K562 (cell line): ENCODE data around the gene RPLP2. TPM values are rescaled to one million over a fixed set of nuclear protein-coding genes. Genes with fewer than 3 reads are reported as not detected.

ENCODE experiments used
- DPF2 ChIP-seq: fragments of 450-650 bp; IDR thresholded peaks from 2 replicates; pipeline ENCODE4 v1.6.1; 2016
- FOXK1 ChIP-seq: sonication (generic); formaldehyde crosslinking; IDR thresholded peaks from 2 replicates; pipeline ENCODE4 v1.8.0; 2022; ENCODE audit warnings: missing genetic modification reagents, mild to moderate bottlenecking, borderline replicate concordance
- POLR2A ChIP-seq: fragments of 450-650 bp; conservative IDR thresholded peaks from 2 replicates; pipeline ENCODE4 v1.6.1; 2016
- RBM34 ChIP-seq: fragments of 200-400 bp; formaldehyde crosslinking; IDR thresholded peaks from 2 replicates; pipeline ENCODE4 v1.6.1; 2018; ENCODE audit warnings: low read length, borderline replicate concordance; ENCODE audit not compliant: insufficient read depth
- THRAP3 ChIP-seq: fragments of 450-650 bp; IDR thresholded peaks from 2 replicates; pipeline ENCODE4 v1.6.1; 2016; ENCODE audit warnings: mild to moderate bottlenecking, inconsistent platforms, borderline replicate concordance
- ZBTB7A ChIP-seq: IDR thresholded peaks from 2 replicates; pipeline ENCODE4 v1.6.1; 2011; ENCODE audit warnings: low read depth, mild to moderate bottlenecking, low read length, moderate library complexity, borderline replicate concordance; ENCODE audit not compliant: control insufficient read depth
- ZKSCAN3 ChIP-seq: fragments of 250-450 bp; sonication (Bioruptor Pico); IDR thresholded peaks from 2 replicates; pipeline ENCODE4 v1.4.0; 2020
- ZNF3 ChIP-seq: fragments of 250-450 bp; sonication (Bioruptor Pico); IDR thresholded peaks from 2 replicates; pipeline ENCODE4 v1.5.0; 2021; ENCODE audit warnings: mild to moderate bottlenecking, moderate library complexity
- polyA plus RNA-seq, 8 experiments: library from polyadenylated mRNA; depleted of rRNA in 4 of 8; stranded (reverse) in 5 of 8; unstranded in 3 of 8; fragments of >200 nt; fragmentation: Nextera tagmentation in 2 of 8; fragmentation: Illumina TruSeq in 1 of 8; extraction: Ambion mirVana in 2 of 8; extraction: Trizol in 1 of 8; gene quantifications; 2 replicates each; pipeline versions ENCODE4 v1.2.1 to v1.2.3, GENCODE V29; 2011 to 2014; ENCODE audit warnings: inconsistent platforms in 1 of 8, missing spikeins in 1 of 8
- total RNA-seq, 7 experiments: library from RNA; depleted of rRNA in 6 of 7; stranded (reverse); fragments of >200 nt in 6 of 7; fragmentation: Illumina TruSeq in 2 of 7; extraction: Trizol in 2 of 7; gene quantifications; 2 replicates each; pipeline versions ENCODE4 v1.2.1 to v1.2.3, GENCODE V29; 2011 to 2021; ENCODE audit warnings: low replicate concordance in 1 of 7
- TF ChIP-seq, protein P1 (sequence below): fragments of 450-650 bp; formaldehyde crosslinking; IDR thresholded peaks from 2 replicates; pipeline ENCODE4 v1.4.0; 2020; ENCODE audit warnings: mild to moderate bottlenecking, moderate library complexity
- TF ChIP-seq, protein P2 (sequence below), 2 experiments: IDR thresholded peaks; 2 replicates each; pipeline ENCODE4 v1.6.1; 2011; ENCODE audit warnings: borderline replicate concordance in 1 of 2, control low read depth in 1 of 2, low read depth in 1 of 2, low read length in 1 of 2, mild to moderate bottlenecking in 1 of 2, mixed read lengths in 1 of 2, moderate library complexity in 1 of 2; ENCODE audit not compliant: insufficient read depth in 1 of 2, insufficient read length in 1 of 2, poor library complexity in 1 of 2, severe bottlenecking in 1 of 2; ENCODE audit errors: extremely low read depth in 1 of 2
- TF ChIP-seq, protein P3 (sequence below): sonication (generic); formaldehyde crosslinking; IDR thresholded peaks from 2 replicates; pipeline ENCODE4 v1.5.0; 2020; ENCODE audit warnings: missing genetic modification reagents
- TF ChIP-seq, protein P4 (sequence below), 2 experiments: IDR thresholded peaks; 2 replicates each; pipeline ENCODE4 v1.6.1; 2012; ENCODE audit warnings: improper control_type of control experiment in 2 of 2, low read depth in 2 of 2, low read length in 2 of 2, borderline replicate concordance in 1 of 2
- TF ChIP-seq, protein P5 (sequence below): sonication (generic); formaldehyde crosslinking; IDR thresholded peaks from 2 replicates; pipeline ENCODE4 v1.8.0; 2022; ENCODE audit warnings: mild to moderate bottlenecking, missing genetic modification reagents

RPLP2 gene
- total and polyA plus RNA-seq, 9 of the 15 experiments (the other 6 are each of a cell fraction or from before 2014, with no cell fraction given) = 528 to 3,807 (median 1,633) TPM

- TF ChIP-seq FOXK1 (no peak), POLR2A (no peak), ZNF3 (CRISPR knock-in tag) (no peak), THRAP3 (no peak), RBM34 (no peak), DPF2 (no peak), ZBTB7A (peak; percentile 32; the same call in 1 of the 2 replicates), ZKSCAN3 (no peak)
- TF ChIP-seq, protein P1, sequence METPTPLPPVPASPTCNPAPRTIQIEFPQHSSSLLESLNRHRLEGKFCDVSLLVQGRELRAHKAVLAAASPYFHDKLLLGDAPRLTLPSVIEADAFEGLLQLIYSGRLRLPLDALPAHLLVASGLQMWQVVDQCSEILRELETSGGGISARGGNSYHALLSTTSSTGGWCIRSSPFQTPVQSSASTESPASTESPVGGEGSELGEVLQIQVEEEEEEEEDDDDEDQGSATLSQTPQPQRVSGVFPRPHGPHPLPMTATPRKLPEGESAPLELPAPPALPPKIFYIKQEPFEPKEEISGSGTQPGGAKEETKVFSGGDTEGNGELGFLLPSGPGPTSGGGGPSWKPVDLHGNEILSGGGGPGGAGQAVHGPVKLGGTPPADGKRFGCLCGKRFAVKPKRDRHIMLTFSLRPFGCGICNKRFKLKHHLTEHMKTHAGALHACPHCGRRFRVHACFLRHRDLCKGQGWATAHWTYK (CRISPR knock-in tag) = no peak
- TF ChIP-seq, protein P2, sequence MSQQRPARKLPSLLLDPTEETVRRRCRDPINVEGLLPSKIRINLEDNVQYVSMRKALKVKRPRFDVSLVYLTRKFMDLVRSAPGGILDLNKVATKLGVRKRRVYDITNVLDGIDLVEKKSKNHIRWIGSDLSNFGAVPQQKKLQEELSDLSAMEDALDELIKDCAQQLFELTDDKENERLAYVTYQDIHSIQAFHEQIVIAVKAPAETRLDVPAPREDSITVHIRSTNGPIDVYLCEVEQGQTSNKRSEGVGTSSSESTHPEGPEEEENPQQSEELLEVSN (IDR thresholded peaks at IDR 0.05; ENCODE audit: borderline replicate concordance in 1 of 2, extremely low read depth in 1 of 2, insufficient read depth in 1 of 2, insufficient read length in 1 of 2, low read depth in 1 of 2, low read length in 1 of 2, poor library complexity in 1 of 2, severe bottlenecking in 1 of 2) = no peak
- TF ChIP-seq, protein P3, sequence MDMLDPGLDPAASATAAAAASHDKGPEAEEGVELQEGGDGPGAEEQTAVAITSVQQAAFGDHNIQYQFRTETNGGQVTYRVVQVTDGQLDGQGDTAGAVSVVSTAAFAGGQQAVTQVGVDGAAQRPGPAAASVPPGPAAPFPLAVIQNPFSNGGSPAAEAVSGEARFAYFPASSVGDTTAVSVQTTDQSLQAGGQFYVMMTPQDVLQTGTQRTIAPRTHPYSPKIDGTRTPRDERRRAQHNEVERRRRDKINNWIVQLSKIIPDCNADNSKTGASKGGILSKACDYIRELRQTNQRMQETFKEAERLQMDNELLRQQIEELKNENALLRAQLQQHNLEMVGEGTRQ = no peak
- TF ChIP-seq, protein P4, sequence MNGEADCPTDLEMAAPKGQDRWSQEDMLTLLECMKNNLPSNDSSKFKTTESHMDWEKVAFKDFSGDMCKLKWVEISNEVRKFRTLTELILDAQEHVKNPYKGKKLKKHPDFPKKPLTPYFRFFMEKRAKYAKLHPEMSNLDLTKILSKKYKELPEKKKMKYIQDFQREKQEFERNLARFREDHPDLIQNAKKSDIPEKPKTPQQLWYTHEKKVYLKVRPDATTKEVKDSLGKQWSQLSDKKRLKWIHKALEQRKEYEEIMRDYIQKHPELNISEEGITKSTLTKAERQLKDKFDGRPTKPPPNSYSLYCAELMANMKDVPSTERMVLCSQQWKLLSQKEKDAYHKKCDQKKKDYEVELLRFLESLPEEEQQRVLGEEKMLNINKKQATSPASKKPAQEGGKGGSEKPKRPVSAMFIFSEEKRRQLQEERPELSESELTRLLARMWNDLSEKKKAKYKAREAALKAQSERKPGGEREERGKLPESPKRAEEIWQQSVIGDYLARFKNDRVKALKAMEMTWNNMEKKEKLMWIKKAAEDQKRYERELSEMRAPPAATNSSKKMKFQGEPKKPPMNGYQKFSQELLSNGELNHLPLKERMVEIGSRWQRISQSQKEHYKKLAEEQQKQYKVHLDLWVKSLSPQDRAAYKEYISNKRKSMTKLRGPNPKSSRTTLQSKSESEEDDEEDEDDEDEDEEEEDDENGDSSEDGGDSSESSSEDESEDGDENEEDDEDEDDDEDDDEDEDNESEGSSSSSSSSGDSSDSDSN (IDR thresholded peaks at IDR 0.05; ENCODE audit: borderline replicate concordance in 1 of 2, low read depth in 2 of 2, low read length in 2 of 2) = no peak
- TF ChIP-seq, protein P5, sequence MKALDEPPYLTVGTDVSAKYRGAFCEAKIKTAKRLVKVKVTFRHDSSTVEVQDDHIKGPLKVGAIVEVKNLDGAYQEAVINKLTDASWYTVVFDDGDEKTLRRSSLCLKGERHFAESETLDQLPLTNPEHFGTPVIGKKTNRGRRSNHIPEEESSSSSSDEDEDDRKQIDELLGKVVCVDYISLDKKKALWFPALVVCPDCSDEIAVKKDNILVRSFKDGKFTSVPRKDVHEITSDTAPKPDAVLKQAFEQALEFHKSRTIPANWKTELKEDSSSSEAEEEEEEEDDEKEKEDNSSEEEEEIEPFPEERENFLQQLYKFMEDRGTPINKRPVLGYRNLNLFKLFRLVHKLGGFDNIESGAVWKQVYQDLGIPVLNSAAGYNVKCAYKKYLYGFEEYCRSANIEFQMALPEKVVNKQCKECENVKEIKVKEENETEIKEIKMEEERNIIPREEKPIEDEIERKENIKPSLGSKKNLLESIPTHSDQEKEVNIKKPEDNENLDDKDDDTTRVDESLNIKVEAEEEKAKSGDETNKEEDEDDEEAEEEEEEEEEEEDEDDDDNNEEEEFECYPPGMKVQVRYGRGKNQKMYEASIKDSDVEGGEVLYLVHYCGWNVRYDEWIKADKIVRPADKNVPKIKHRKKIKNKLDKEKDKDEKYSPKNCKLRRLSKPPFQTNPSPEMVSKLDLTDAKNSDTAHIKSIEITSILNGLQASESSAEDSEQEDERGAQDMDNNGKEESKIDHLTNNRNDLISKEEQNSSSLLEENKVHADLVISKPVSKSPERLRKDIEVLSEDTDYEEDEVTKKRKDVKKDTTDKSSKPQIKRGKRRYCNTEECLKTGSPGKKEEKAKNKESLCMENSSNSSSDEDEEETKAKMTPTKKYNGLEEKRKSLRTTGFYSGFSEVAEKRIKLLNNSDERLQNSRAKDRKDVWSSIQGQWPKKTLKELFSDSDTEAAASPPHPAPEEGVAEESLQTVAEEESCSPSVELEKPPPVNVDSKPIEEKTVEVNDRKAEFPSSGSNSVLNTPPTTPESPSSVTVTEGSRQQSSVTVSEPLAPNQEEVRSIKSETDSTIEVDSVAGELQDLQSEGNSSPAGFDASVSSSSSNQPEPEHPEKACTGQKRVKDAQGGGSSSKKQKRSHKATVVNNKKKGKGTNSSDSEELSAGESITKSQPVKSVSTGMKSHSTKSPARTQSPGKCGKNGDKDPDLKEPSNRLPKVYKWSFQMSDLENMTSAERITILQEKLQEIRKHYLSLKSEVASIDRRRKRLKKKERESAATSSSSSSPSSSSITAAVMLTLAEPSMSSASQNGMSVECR (CRISPR knock-in tag) = no peak
Observed at GRCh38 chr11:850775-851763, 41.3 kb downstream of the RPLP2 start (continued).
